HepG2 (cell line): ENCODE measurements around the gene TOPBP1. TPM values are rescaled to one million over a fixed set of nuclear protein-coding genes. Genes with fewer than 3 reads are reported as not detected.

Experiments
- ARNT ChIP-seq: fragments of 450-650 bp; IDR thresholded peaks from 2 replicates; pipeline ENCODE4 v1.6.1; 2017
- ASH2L ChIP-seq: fragments of 300-600, 200-600 bp; sonication (generic); IDR thresholded peaks from 2 replicates; pipeline ENCODE4 v1.7.0; 2017; ENCODE audit warnings: low read depth, mild to moderate bottlenecking, moderate library complexity, mixed read lengths, low read length; ENCODE audit not compliant: insufficient read length
- ATM ChIP-seq: fragments of 450-650 bp; IDR thresholded peaks from 2 replicates; pipeline ENCODE4 v1.7.1; 2017; ENCODE audit warnings: mild to moderate bottlenecking, borderline replicate concordance
- BHLHE40 ChIP-seq: IDR thresholded peaks from 2 replicates; pipeline ENCODE4 v1.6.1; 2011; ENCODE audit warnings: low read length, improper control_type of control experiment
- CENPX ChIP-seq: sonication (generic); formaldehyde crosslinking; IDR thresholded peaks from 2 replicates; pipeline ENCODE4 v1.9.0; 2021; ENCODE audit warnings: mild to moderate bottlenecking, missing genetic modification reagents, moderate library complexity
- DNMT1 ChIP-seq: sonication (generic); formaldehyde crosslinking; IDR thresholded peaks from 2 replicates; pipeline ENCODE4 v1.5.1; 2020; ENCODE audit warnings: mild to moderate bottlenecking, missing genetic modification reagents
- E2F5 ChIP-seq: sonication (generic); formaldehyde crosslinking; conservative IDR thresholded peaks from 2 replicates; pipeline ENCODE4 v1.4.0; 2020; ENCODE audit warnings: missing genetic modification reagents
- GMEB1 ChIP-seq: sonication (generic); formaldehyde crosslinking; IDR thresholded peaks from 2 replicates; pipeline ENCODE4 v1.5.1; 2020; ENCODE audit warnings: missing genetic modification reagents, mild to moderate bottlenecking, borderline replicate concordance
- IRF2 ChIP-seq: IDR thresholded peaks from 2 replicates; pipeline ENCODE4 v1.6.1; 2018; ENCODE audit warnings: missing genetic modification reagents, missing compliant biosample characterization
- MYNN ChIP-seq: sonication (generic); formaldehyde crosslinking; IDR thresholded peaks from 2 replicates; pipeline ENCODE4 v1.4.0; 2020; ENCODE audit warnings: mild to moderate bottlenecking, low read depth, missing genetic modification reagents
- NBN ChIP-seq: fragments of 450-650 bp; conservative IDR thresholded peaks from 2 replicates; pipeline ENCODE4 v1.6.1; 2017
- POLR2AphosphoS2 ChIP-seq: IDR thresholded peaks from 2 replicates; pipeline ENCODE4 v1.6.1; 2011; ENCODE audit warnings: low read depth, low read length, improper control_type of control experiment
- RFX5 ChIP-seq: IDR thresholded peaks from 2 replicates; pipeline ENCODE4 v1.6.1; 2011; ENCODE audit warnings: low read depth, low read length, improper control_type of control experiment
- SIX4 ChIP-seq: sonication (generic); formaldehyde crosslinking; IDR thresholded peaks from 2 replicates; pipeline ENCODE4 v1.4.0; 2020; ENCODE audit warnings: missing genetic modification reagents
- SRSF4 ChIP-seq: fragments of 200-400 bp; formaldehyde crosslinking; IDR thresholded peaks from one replicate; pipeline ENCODE4 v1.6.1; 2018; ENCODE audit warnings: mild to moderate bottlenecking, low read depth, low read length, moderate library complexity; ENCODE audit not compliant: poor library complexity, severe bottlenecking
- ZFY ChIP-seq: sonication (generic); formaldehyde crosslinking; IDR thresholded peaks from 2 replicates; pipeline ENCODE4 v1.4.0; 2020; ENCODE audit warnings: missing genetic modification reagents
- ZHX2 ChIP-seq, 2 experiments: sonication (generic) in 1 of 2; formaldehyde crosslinking in 1 of 2; IDR thresholded peaks; 2 replicates each; pipeline versions ENCODE4 v1.6.1 to v1.9.0; 2014 to 2022; ENCODE audit warnings: antibody characterized with exemption in 1 of 2, borderline replicate concordance in 1 of 2, inconsistent platforms in 1 of 2, low read depth in 1 of 2, missing genetic modification reagents in 1 of 2
- ZNF33B ChIP-seq: sonication (generic); formaldehyde crosslinking; IDR thresholded peaks from 2 replicates; pipeline ENCODE4 v1.5.1; 2020; ENCODE audit warnings: mild to moderate bottlenecking, missing genetic modification reagents
- ZNF354B ChIP-seq: sonication (generic); formaldehyde crosslinking; IDR thresholded peaks from 2 replicates; pipeline ENCODE4 v1.8.0; 2022; ENCODE audit warnings: mild to moderate bottlenecking, missing genetic modification reagents
- ZNF543 ChIP-seq: sonication (generic); formaldehyde crosslinking; IDR thresholded peaks from 2 replicates; pipeline ENCODE4 v1.4.0; 2020; ENCODE audit warnings: mild to moderate bottlenecking, missing genetic modification reagents
- ZNF674 ChIP-seq: sonication (generic); formaldehyde crosslinking; IDR thresholded peaks from 2 replicates; pipeline ENCODE4 v1.5.0; 2020; ENCODE audit warnings: low read depth, mild to moderate bottlenecking, missing genetic modification reagents
- ZNF709 ChIP-seq: sonication (generic); formaldehyde crosslinking; IDR thresholded peaks from 2 replicates; pipeline ENCODE4 v1.5.0; 2020; ENCODE audit warnings: mild to moderate bottlenecking, missing genetic modification reagents
- polyA plus RNA-seq, 8 experiments: library from polyadenylated mRNA; depleted of rRNA in 3 of 8; stranded (reverse) in 7 of 8; unstranded in 1 of 8; fragments of >200 nt; fragmentation: Illumina TruSeq in 4 of 8; extraction: Trizol in 4 of 8; gene quantifications; 2 replicates each; pipeline versions ENCODE4 v1.2.1 to v1.2.3, GENCODE V29; 2011 to 2016; ENCODE audit warnings: low read depth in 4 of 8, missing spikeins in 1 of 8, mixed read lengths in 1 of 8; ENCODE audit not compliant: insufficient read depth in 1 of 8
- total RNA-seq, 5 experiments: library from RNA; depleted of rRNA; stranded (reverse); fragments of >200 nt; fragmentation: Illumina TruSeq; extraction: Trizol; gene quantifications; 2 replicates each; pipeline ENCODE4 v1.2.3, GENCODE V29; 2016; ENCODE audit warnings: low read depth in 1 of 5

The TOPBP1 gene
- total and polyA plus RNA-seq, 2 of the 13 experiments (the other 11 are each of a cell fraction or from before 2014, with no cell fraction given): 24.3 to 42.9 TPM

GRCh38 chr3:133670525-133670995, 8.8 kb upstream of the TOPBP1 start (continued):
- TF ChIP-seq ZHX2 (IDR thresholded peaks at IDR 0.05; ENCODE audit: low read depth) (peak; percentile 44; the same call in 1 of the 2 replicates), ZHX2 (CRISPR knock-in tag; IDR thresholded peaks at IDR 0.05; ENCODE audit: borderline replicate concordance) (no peak), RFX5 (no peak), DNMT1 (CRISPR knock-in tag) (no peak), ZFY (CRISPR knock-in tag) (no peak), ARNT (no peak), E2F5 (CRISPR knock-in tag) (no peak), POLR2AphosphoS2 (no peak), GMEB1 (CRISPR knock-in tag) (peak; percentile 29; the same call in 1 of the 2 replicates), ATM (no peak), ZNF354B (CRISPR knock-in tag) (no peak), SRSF4 (no peak), CENPX (CRISPR knock-in tag) (no peak), NBN (no peak), SIX4 (CRISPR knock-in tag) (peak; percentile 85), ZNF709 (CRISPR knock-in tag) (peak; percentile 89), BHLHE40 (0 out of 2 replicates have a peak, but pooled peaks have one; percentile 22), ZNF33B (CRISPR knock-in tag) (no peak), MYNN (CRISPR knock-in tag) (no peak), ZNF543 (CRISPR knock-in tag) (peak; percentile 90), IRF2 (CRISPR knock-in tag) (peak; percentile 89), ZNF674 (no peak), ASH2L (peak; percentile 96)
